Ovary (tissue), 9 donors: ENCODE data around the gene BAHCC1. TPM values are rescaled to one million over a fixed set of nuclear protein-coding genes. Genes with fewer than 3 reads are reported as not detected.

Experiments used
- DNase-seq, 5 donors: peaks; one replicate each; pipeline ENCODE4 v3.0.0-alpha.2; 2019 to 2020
- H3K27ac ChIP-seq, 2 donors: fragments of 200-600 bp; one replicate each; pipeline versions ENCODE4 v1.5.1 to v1.8.0; 2019 to 2022
- H3K27me3 ChIP-seq: fragments of 200-600 bp; one replicate; pipeline ENCODE4 v1.8.0; 2022
- H3K36me3 ChIP-seq: fragments of 200-600 bp; sonication (generic); one replicate; pipeline ENCODE4 v1.5.1; 2019
- H3K4me1 ChIP-seq: one replicate; pipeline ENCODE4 v1.8.1; 2013; ENCODE audit warnings: mild to moderate bottlenecking, moderate library complexity; ENCODE audit not compliant: insufficient read depth
- H3K4me3 ChIP-seq: fragments of 200-600 bp; sonication (generic); one replicate; pipeline ENCODE4 v1.5.1; 2017
- H3K9me3 ChIP-seq, 2 donors: fragments of 200-600 bp in 1 of 2; sonication (generic) in 1 of 2; one replicate each; pipeline versions ENCODE4 v1.5.1 to v1.8.1; 2013 to 2019; ENCODE audit warnings: mild to moderate bottlenecking in 1 of 2, moderate library complexity in 1 of 2
- CTCF ChIP-seq, 3 donors: fragments of 450-650 bp in 2 of 3; fragments of 200-600 bp in 1 of 3; IDR thresholded peaks; one replicate each; pipeline versions ENCODE4 v1.5.1 to v1.8.0; 2016 to 2022; ENCODE audit warnings: antibody characterized with exemption in 3 of 3, mild to moderate bottlenecking in 1 of 3
- EP300 ChIP-seq: sonication (generic); formaldehyde crosslinking; IDR thresholded peaks from one replicate; pipeline ENCODE4 v1.6.1; 2017; ENCODE audit warnings: antibody characterized with exemption
- POLR2A ChIP-seq: fragments of 450-650 bp; IDR thresholded peaks from one replicate; pipeline ENCODE4 v1.6.1; 2017; ENCODE audit warnings: antibody characterized with exemption, mild to moderate bottlenecking, moderate library complexity
- WGBS, 3 donors: extraction: QIAGEN DNeasy Blood & Tissue Kit in 1 of 3; methylation state at CpG; one replicate each; pipeline versions ENCODE4 v1.1.5 to v1.1.7; 2013 to 2017; 5-methylcytosine and 5-hydroxymethylcytosine counted together
- intact Hi-C, 4 donors: fragments of 100-400 bp; cut with DNase I; formaldehyde crosslinking; loops; one replicate each; pipeline versions ENCODE4 v1.11.0 to v1.15.1; 2022 to 2023
- polyA plus RNA-seq, 2 donors: library from polyadenylated mRNA; stranded (reverse); fragments of 200-250 nt in 1 of 2; fragments of 350-450 nt in 1 of 2; fragmentation: Illumina TruSeq in 1 of 2; extraction: RNeasy Lipid Tissue Mini Kit (QIAGEN cat#74804) in 1 of 2; gene quantifications; one replicate each; pipeline ENCODE4 v1.2.3, GENCODE V29; 2013 to 2014
- total RNA-seq, 7 donors: library from RNA; depleted of rRNA in 2 of 7; stranded (reverse); fragments of >200 nt in 2 of 7; fragmentation: NEBNext Ultra II Directional in 3 of 7; extraction: Animal tissue kit (Norgen Biotek cat#: 25700) in 3 of 7; gene quantifications; one replicate each; pipeline versions ENCODE4 v1.1.0 to v1.2.4, GENCODE V29; 2016 to 2023
- donor health status: DM: no; HTN: no; CAD: no; lungs with moderate emphysema.
- donor health status: DM: no; HTN: no; CAD: no.
- donor health status: Bipolar disorder and iron deficiency.
- donor health status: DM: yes; HTN: yes; CAD: no.
- donor health status: DM: no; HTN: no; CAD: no.
- donor health status: DM: yes; HTN: yes; CAD: no.

The BAHCC1 gene
- total and polyA plus RNA-seq, 9 donors, result 1.9 to 31.9 (median 18.4) TPM

DNA sequence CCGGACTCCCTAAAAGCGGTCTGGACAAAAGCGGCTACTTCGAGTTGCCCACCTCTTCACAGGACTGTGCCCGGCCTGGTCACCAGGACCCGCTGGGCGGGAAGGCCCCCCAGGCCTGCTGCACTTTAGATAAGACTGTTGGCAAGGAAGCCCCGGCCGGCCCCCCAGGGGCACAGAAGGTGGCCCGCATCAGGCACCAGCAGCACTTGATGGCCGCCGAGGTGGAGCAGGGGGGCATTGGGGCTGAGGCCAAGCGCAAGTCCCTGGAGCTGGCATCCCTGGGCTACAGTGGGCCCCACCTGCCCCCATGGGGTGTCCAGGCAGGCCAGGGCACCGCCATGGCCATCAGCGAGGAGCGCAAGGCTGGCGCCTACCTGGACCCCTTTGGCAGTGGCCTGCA, 47.5 kb downstream of the BAHCC1 start:
- Histone ChIP-seq H3K27me3 (no peaks in the 10 kb centered on the region), H3K27ac (no peak overlapping the region), H3K4me1 (no peaks in the 10 kb centered on the region), H3K36me3 (no peaks in the 10 kb centered on the region), H3K4me3 (no peak overlapping the region), H3K9me3 (no peaks in the 10 kb centered on the region)
- no peak for DNase-seq
- no peak for TF ChIP-seq EP300
- no peak for TF ChIP-seq CTCF (IDR thresholded peaks at IDR 0.05)
- WGBS, 3 donors, result 95 to 97% (median 96%) methylated on average over 14 to 17 of the region's 17 CpGs
- intact Hi-C loops, result no loop called here

DNA sequence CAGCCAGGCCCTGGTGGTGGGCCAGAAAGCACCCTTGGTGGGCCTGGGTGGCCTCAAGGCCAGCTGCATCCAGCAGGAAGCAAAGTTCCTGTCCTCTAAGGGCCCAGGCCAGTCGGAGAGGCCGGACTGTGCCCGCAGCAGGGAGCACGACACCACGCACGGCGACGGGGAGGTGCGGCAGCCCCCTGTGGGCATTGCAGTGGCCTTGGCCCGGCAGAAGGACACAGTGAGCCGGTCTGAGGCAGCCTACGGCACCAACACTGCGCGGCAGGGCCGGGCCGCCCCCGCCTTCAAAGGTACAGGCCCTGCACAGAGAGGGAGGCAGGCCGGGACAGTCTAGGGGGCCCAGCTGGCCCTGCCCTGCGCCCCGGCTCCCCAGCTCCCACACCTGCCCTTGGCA, 48.0 kb downstream of the BAHCC1 start:
- H3K36me3 ChIP-seq, result no peaks in the 10 kb centered on the region

GRCh38 chr17:81444610-81445339, 49.5 kb downstream of the BAHCC1 start:
- no peak for TF ChIP-seq EP300
- TF ChIP-seq POLR2A, result no peak
- TF ChIP-seq CTCF (IDR thresholded peaks at IDR 0.05), result no peak
- H3K27me3 ChIP-seq, result no peaks in the 10 kb centered on the region
- no peak overlapping the region for H3K27ac ChIP-seq
- DNase-seq, result no peak
- no peak overlapping the region for H3K4me3 ChIP-seq
- H3K36me3 ChIP-seq, result no peaks in the 10 kb centered on the region
- no peaks in the 10 kb centered on the region for H3K4me1 ChIP-seq
- WGBS, 3 donors, result 87 to 93% (median 92%) methylated on average over 20 to 27 of the region's 27 CpGs
- H3K9me3 ChIP-seq, result no peaks in the 10 kb centered on the region
- intact Hi-C loops, result no loop called here

More for the DNA sequence above, 48.0 kb downstream of the BAHCC1 start:
- 89 to 96% (median 93%) methylated on average over 16 to 20 of the region's 20 CpGs for WGBS, 3 donors
- intact Hi-C loops, result no loop called here
- Histone ChIP-seq H3K27me3 (no peaks in the 10 kb centered on the region), H3K9me3 (no peaks in the 10 kb centered on the region), H3K27ac (no peak overlapping the region), H3K4me1 (no peaks in the 10 kb centered on the region), H3K4me3 (no peak overlapping the region)
- DNase-seq, result no peak
- TF ChIP-seq POLR2A (no peak), CTCF (IDR thresholded peaks at IDR 0.05) (no peak), EP300 (no peak)

DNA sequence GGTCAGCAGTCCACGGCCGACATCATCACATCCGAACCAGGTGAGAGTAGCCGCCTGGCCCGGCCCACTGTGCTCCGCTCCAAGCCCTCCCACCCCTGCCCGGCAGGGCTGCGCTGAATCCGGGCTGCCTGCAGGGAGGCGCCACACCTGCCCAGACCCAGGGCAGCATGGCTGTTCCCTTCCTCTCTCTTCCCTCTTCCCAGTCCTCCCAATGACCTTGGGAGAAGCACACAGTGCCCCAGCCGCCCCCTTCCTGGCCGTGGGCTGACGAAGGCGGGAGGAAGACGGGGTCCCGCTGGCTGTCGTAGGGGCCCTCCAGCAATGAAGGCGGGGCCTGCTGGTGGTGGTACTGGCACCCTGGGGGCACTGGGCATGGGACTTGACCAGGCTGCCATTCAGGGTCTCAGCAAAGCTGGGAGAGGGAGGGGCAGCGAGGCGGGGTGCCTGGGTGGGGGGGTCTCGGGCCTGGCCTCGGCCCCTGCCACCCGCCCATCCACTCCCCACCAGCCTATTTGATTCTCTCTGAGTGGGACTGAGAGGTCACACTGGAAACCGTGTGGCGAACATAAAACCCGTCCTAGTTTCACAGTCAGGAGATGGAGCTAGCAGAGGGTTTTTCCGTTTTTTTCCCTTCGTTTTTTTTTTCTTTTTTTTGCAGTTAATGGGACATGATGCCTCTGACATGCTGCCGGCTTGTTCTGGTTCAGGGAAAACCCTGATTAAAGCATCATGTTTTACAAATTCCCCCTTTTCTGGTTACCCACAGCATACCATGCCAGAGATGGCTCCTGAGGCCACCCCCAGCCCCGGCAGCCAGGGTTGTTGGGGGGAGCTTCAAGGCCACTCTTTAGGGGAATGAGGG, 50.6 kb downstream of the BAHCC1 start:
- Histone ChIP-seq H3K27me3 (no peaks in the 10 kb centered on the region), H3K36me3 (no peaks in the 10 kb centered on the region), H3K9me3 (no peaks in the 10 kb centered on the region), H3K4me1 (no peaks in the 10 kb centered on the region), H3K4me3 (no peak overlapping the region), H3K27ac (no peak overlapping the region)
- DNase-seq, result no peak
- no peak for TF ChIP-seq EP300
- TF ChIP-seq POLR2A, result no peak
- TF ChIP-seq CTCF (IDR thresholded peaks at IDR 0.05), result no peak
- intact Hi-C loops, result no loop called here
- 74 to 82% (median 77%) methylated on average over 30 of the region's 30 CpGs for WGBS, 3 donors
